Measurements from ENCODE around the gene C8A. TPM values are rescaled to one million over a fixed set of nuclear protein-coding genes. Genes with fewer than 3 reads are reported as not detected.

The C8A gene
- total and polyA plus RNA-seq, 2 of the 8 experiments (the other 6 are each of a cell fraction or from before 2014, with no cell fraction given) = not detected

DNA sequence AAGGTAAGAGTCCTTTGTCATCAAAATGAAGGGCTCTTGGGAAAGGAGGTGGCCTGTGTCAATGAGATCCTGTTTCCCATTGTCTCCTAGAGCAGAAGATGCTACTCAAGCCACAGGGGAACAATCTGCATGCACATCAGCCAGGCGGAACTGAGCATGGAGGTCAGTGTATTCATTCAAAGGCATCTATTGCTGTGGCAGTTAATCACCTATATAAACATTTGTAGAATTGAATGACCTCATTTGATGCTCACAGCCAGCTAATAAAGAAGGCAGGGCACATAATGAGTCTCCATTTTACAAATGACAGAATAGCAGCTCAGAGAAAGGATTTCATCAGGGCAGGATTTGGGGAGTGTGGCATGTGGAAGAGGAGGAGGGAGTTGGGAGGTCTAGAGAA, 29.7 kb upstream of the C8A start (continued):
- TF ChIP-seq, protein P1, sequence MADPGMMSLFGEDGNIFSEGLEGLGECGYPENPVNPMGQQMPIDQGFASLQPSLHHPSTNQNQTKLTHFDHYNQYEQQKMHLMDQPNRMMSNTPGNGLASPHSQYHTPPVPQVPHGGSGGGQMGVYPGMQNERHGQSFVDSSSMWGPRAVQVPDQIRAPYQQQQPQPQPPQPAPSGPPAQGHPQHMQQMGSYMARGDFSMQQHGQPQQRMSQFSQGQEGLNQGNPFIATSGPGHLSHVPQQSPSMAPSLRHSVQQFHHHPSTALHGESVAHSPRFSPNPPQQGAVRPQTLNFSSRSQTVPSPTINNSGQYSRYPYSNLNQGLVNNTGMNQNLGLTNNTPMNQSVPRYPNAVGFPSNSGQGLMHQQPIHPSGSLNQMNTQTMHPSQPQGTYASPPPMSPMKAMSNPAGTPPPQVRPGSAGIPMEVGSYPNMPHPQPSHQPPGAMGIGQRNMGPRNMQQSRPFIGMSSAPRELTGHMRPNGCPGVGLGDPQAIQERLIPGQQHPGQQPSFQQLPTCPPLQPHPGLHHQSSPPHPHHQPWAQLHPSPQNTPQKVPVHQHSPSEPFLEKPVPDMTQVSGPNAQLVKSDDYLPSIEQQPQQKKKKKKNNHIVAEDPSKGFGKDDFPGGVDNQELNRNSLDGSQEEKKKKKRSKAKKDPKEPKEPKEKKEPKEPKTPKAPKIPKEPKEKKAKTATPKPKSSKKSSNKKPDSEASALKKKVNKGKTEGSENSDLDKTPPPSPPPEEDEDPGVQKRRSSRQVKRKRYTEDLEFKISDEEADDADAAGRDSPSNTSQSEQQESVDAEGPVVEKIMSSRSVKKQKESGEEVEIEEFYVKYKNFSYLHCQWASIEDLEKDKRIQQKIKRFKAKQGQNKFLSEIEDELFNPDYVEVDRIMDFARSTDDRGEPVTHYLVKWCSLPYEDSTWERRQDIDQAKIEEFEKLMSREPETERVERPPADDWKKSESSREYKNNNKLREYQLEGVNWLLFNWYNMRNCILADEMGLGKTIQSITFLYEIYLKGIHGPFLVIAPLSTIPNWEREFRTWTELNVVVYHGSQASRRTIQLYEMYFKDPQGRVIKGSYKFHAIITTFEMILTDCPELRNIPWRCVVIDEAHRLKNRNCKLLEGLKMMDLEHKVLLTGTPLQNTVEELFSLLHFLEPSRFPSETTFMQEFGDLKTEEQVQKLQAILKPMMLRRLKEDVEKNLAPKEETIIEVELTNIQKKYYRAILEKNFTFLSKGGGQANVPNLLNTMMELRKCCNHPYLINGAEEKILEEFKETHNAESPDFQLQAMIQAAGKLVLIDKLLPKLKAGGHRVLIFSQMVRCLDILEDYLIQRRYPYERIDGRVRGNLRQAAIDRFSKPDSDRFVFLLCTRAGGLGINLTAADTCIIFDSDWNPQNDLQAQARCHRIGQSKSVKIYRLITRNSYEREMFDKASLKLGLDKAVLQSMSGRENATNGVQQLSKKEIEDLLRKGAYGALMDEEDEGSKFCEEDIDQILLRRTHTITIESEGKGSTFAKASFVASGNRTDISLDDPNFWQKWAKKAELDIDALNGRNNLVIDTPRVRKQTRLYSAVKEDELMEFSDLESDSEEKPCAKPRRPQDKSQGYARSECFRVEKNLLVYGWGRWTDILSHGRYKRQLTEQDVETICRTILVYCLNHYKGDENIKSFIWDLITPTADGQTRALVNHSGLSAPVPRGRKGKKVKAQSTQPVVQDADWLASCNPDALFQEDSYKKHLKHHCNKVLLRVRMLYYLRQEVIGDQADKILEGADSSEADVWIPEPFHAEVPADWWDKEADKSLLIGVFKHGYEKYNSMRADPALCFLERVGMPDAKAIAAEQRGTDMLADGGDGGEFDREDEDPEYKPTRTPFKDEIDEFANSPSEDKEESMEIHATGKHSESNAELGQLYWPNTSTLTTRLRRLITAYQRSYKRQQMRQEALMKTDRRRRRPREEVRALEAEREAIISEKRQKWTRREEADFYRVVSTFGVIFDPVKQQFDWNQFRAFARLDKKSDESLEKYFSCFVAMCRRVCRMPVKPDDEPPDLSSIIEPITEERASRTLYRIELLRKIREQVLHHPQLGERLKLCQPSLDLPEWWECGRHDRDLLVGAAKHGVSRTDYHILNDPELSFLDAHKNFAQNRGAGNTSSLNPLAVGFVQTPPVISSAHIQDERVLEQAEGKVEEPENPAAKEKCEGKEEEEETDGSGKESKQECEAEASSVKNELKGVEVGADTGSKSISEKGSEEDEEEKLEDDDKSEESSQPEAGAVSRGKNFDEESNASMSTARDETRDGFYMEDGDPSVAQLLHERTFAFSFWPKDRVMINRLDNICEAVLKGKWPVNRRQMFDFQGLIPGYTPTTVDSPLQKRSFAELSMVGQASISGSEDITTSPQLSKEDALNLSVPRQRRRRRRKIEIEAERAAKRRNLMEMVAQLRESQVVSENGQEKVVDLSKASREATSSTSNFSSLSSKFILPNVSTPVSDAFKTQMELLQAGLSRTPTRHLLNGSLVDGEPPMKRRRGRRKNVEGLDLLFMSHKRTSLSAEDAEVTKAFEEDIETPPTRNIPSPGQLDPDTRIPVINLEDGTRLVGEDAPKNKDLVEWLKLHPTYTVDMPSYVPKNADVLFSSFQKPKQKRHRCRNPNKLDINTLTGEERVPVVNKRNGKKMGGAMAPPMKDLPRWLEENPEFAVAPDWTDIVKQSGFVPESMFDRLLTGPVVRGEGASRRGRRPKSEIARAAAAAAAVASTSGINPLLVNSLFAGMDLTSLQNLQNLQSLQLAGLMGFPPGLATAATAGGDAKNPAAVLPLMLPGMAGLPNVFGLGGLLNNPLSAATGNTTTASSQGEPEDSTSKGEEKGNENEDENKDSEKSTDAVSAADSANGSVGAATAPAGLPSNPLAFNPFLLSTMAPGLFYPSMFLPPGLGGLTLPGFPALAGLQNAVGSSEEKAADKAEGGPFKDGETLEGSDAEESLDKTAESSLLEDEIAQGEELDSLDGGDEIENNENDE (IDR thresholded peaks at IDR 0.05; ENCODE audit: insufficient replicate concordance, low read length) = no peak
- TF ChIP-seq ASH2L (IDR thresholded peaks at IDR 0.05; ENCODE audit: low read length) (no peak), BRCA1 (IDR thresholded peaks at IDR 0.05; ENCODE audit: low read depth, low read length) (no peak), SP2 (IDR thresholded peaks at IDR 0.05; ENCODE audit: low read length) (no peak), SAP30 (IDR thresholded peaks at IDR 0.05; ENCODE audit: insufficient read depth, insufficient replicate concordance, low read length) (no peak), CBX5 (IDR thresholded peaks at IDR 0.05; ENCODE audit: low read depth, low read length) (no peak), CEBPB (IDR thresholded peaks at IDR 0.05; ENCODE audit: low read depth, low read length) (no peak), FOSL1 (IDR thresholded peaks at IDR 0.05; ENCODE audit: insufficient read depth, low read depth, low read length) (no peak), PHF8 (conservative IDR thresholded peaks at IDR 0.05; ENCODE audit: low read depth, low read length) (no peak), TAF7 (optimal IDR thresholded peaks at IDR 0.05; ENCODE audit: borderline replicate concordance, low read depth, low read length) (no peak), GABPA (IDR thresholded peaks at IDR 0.05; ENCODE audit: borderline replicate concordance, insufficient read depth, low read length) (no peak), CREB1 (IDR thresholded peaks at IDR 0.05) (no peak), HDAC6 (IDR thresholded peaks at IDR 0.05; ENCODE audit: low read depth, low read length) (no peak)

Data from H1 (cell line).